Measurements from ENCODE around the gene PPT1. TPM values are rescaled to one million over a fixed set of nuclear protein-coding genes. Genes with fewer than 3 reads are reported as not detected.
"Not testable (repeated sequence)": the region's sequence is repeated elsewhere in the genome, so short reads cannot be mapped to it uniquely, and the experiment has no call there.

Gene PPT1
- total and polyA plus RNA-seq, 2 donors (not counting 3 experiments of a cell fraction or from before 2014, with no cell fraction given), result 58.0 to 131 TPM

- CTCF ChIA-PET, result interaction anchor here (0.6 to 11.6 kb wide), 8 partner anchors 9 to 353 kb away, joined by 3 to 148 read pairs (median 4); no protein-coding TSS in a partner anchor
- intact Hi-C loops (cut with micrococcal nuclease), result loop anchor here (1.0 to 2.0 kb wide), 3 partner anchors 60 to 320 kb away; no protein-coding TSS in a partner anchor
- H3K9me3 ChIP-seq (replicated peaks; ENCODE audit: control insufficient read depth, insufficient read depth, low read length); H3K79me2 ChIP-seq (ENCODE audit: control insufficient read depth, insufficient read depth, low read length); H3K4me3 ChIP-seq (replicated peaks in 1 of 3; ENCODE audit: insufficient read depth in 1 of 3, low read depth in 1 of 3, low read length in 3 of 3); H3K27ac ChIP-seq (ENCODE audit: insufficient read depth, low read depth, low read length); H3K9me1 ChIP-seq (replicated peaks; ENCODE audit: control insufficient read depth, extremely low read depth, insufficient read depth, low read length); BruUV-seq (replicated peaks); H4K20me1 ChIP-seq (replicated peaks; ENCODE audit: control insufficient read depth, extremely low read depth, insufficient read depth, low read length); H3K36me3 ChIP-seq (ENCODE audit: control insufficient read depth in 2 of 2, extremely low read depth in 1 of 2, insufficient read depth in 2 of 2, low read length in 2 of 2); H2AFZ ChIP-seq (ENCODE audit: low read depth, low read length); H3K27me3 ChIP-seq (ENCODE audit: control insufficient read depth in 2 of 2, insufficient read depth in 2 of 2, low read length in 2 of 2); POLR2A ChIA-PET; H3K9ac ChIP-seq (replicated peaks; ENCODE audit: extremely low read depth, insufficient read depth, low read length); H3K4me2 ChIP-seq (ENCODE audit: insufficient read depth, low read length); dilution Hi-C loops (cut with MboI; ENCODE audit: extremely low pct_ligation_motif_present, low sequenced_read_pairs); H3K4me1 ChIP-seq (ENCODE audit: control insufficient read depth, extremely low read depth, insufficient read depth, low read length): not testable (repeated sequence)
- DNase-seq (ENCODE audit: low read depth, low spot score) (peak; percentile 63), FAIRE-seq (peak; percentile 90)
- TF ChIP-seq CTCF (IDR thresholded peaks at IDR 0.05; ENCODE audit: extremely low read depth in 1 of 2, insufficient read depth in 1 of 2, low read depth in 1 of 2, low read length in 2 of 2), result peak; percentile 49 to 64
These were observed 12.3 kb downstream of the PPT1 start for GRCh38 chr1:40084750-40085149.

- H3K27me3 ChIP-seq (ENCODE audit: control insufficient read depth in 2 of 2, insufficient read depth in 2 of 2, low read length in 2 of 2), result no peaks in the 10 kb centered on the region
- TF ChIP-seq JUN (IDR thresholded peaks at IDR 0.05; ENCODE audit: borderline replicate concordance, insufficient read depth, insufficient read length, low read depth), result no peak
- TF ChIP-seq MYC (IDR thresholded peaks at IDR 0.05; ENCODE audit: low read depth, low read length), result no peak
- TF ChIP-seq MAX (IDR thresholded peaks at IDR 0.05; ENCODE audit: insufficient read depth, insufficient read length), result no peak
- TF ChIP-seq POLR2A (IDR thresholded peaks at IDR 0.05; ENCODE audit: low read depth, low read length), result no peak
- no peak for TF ChIP-seq CTCF (IDR thresholded peaks at IDR 0.05; ENCODE audit: extremely low read depth in 1 of 2, insufficient read depth in 1 of 2, low read depth in 1 of 2, low read length in 2 of 2)
- no peak for TF ChIP-seq GATA2 (IDR thresholded peaks at IDR 0.05; ENCODE audit: insufficient read depth, insufficient read length, low read depth, low read length)
- no peak for TF ChIP-seq POLR2AphosphoS5 (IDR thresholded peaks at IDR 0.05; ENCODE audit: insufficient read depth, low read depth, low read length)
- no peak for TF ChIP-seq EZH2 (IDR thresholded peaks at IDR 0.05; ENCODE audit: borderline replicate concordance, low read depth, low read length, severe bottlenecking)
- no peak for TF ChIP-seq FOS (IDR thresholded peaks at IDR 0.05; ENCODE audit: borderline replicate concordance, insufficient read depth, low read length)
- no peak overlapping the region for H3K4me2 ChIP-seq (ENCODE audit: insufficient read depth, low read length)
- dilution Hi-C loops (cut with MboI; ENCODE audit: extremely low pct_ligation_motif_present, low sequenced_read_pairs), result no loop called here
- H3K9ac ChIP-seq (replicated peaks; ENCODE audit: extremely low read depth, insufficient read depth, low read length), result no peak overlapping the region
- H3K4me3 ChIP-seq (replicated peaks in 1 of 3; ENCODE audit: insufficient read depth in 1 of 3, low read depth in 1 of 3, low read length in 3 of 3), result no peak overlapping the region
- DNase-seq (ENCODE audit: low read depth, low spot score), result no peak
- CTCF ChIA-PET, result interaction anchor here (0.6 to 11.6 kb wide), 6 partner anchors 9 to 323 kb away, joined by 3 to 148 read pairs (median 7); no protein-coding TSS in a partner anchor
- no peaks in the 10 kb centered on the region for H3K9me1 ChIP-seq (replicated peaks; ENCODE audit: control insufficient read depth, extremely low read depth, insufficient read depth, low read length)
- BruUV-seq (replicated peaks), result no TSS peak
- no peaks in the 10 kb centered on the region for H3K9me3 ChIP-seq (replicated peaks; ENCODE audit: control insufficient read depth, insufficient read depth, low read length)
- no peaks in the 10 kb centered on the region for H4K20me1 ChIP-seq (replicated peaks; ENCODE audit: control insufficient read depth, extremely low read depth, insufficient read depth, low read length)
- no peaks in the 10 kb centered on the region for H3K79me2 ChIP-seq (ENCODE audit: control insufficient read depth, insufficient read depth, low read length)
- POLR2A ChIA-PET, result no interaction called here
- H3K4me1 ChIP-seq (ENCODE audit: control insufficient read depth, extremely low read depth, insufficient read depth, low read length), result no peaks in the 10 kb centered on the region
- no peak overlapping the region for H2AFZ ChIP-seq (ENCODE audit: low read depth, low read length)
- FAIRE-seq, result no peak
- intact Hi-C loops (cut with micrococcal nuclease), result no loop called here
- H3K27ac ChIP-seq (ENCODE audit: insufficient read depth, low read depth, low read length), result no peak overlapping the region
- H3K36me3 ChIP-seq (ENCODE audit: control insufficient read depth in 2 of 2, extremely low read depth in 1 of 2, insufficient read depth in 2 of 2, low read length in 2 of 2), result peaks cover 2 to 7% of the 10 kb centered on the region in 2 experiments
These were observed 15.2 kb downstream of the PPT1 start for GRCh38 chr1:40081871-40082270.

Data from endothelial cell of umbilical vein (primary cell).